Daoy (cell line): ENCODE results near the gene C10orf88. TPM values are rescaled to one million over a fixed set of nuclear protein-coding genes. Genes with fewer than 3 reads are reported as not detected.

Experiments
- DNase-seq: peaks from one replicate; pipeline ENCODE4 v3.0.0-alpha.2; 2015; ENCODE audit warnings: low read depth
- total RNA-seq: library from RNA; depleted of rRNA; stranded (reverse); fragments of >200 nt; shearing (Covaris generic); gene quantifications from 2 replicates; pipeline ENCODE4 v1.2.3, GENCODE V29; 2014; rRNA removed

C10orf88 gene, protein sequence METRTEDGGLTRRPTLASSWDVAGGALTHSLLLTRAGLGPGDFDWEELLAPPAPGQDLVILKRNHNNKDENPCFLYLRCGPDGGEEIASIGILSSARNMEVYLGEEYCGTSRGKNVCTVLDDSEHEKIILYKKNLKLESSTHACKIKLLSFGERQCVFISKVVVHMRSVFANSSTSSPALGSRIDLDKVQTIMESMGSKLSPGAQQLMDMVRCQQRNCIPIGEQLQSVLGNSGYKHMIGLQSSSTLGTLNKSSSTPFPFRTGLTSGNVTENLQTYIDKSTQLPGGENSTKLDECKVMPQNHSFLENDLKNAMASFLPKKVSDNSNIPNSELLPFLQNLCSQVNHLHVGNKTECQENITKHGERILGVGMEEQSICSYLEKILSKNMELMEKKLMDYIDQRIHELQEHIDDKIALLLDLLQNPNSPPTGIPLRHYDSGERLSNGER
- 4.1 and 6.7 TPM in 2 replicates for total RNA-seq

DNA sequence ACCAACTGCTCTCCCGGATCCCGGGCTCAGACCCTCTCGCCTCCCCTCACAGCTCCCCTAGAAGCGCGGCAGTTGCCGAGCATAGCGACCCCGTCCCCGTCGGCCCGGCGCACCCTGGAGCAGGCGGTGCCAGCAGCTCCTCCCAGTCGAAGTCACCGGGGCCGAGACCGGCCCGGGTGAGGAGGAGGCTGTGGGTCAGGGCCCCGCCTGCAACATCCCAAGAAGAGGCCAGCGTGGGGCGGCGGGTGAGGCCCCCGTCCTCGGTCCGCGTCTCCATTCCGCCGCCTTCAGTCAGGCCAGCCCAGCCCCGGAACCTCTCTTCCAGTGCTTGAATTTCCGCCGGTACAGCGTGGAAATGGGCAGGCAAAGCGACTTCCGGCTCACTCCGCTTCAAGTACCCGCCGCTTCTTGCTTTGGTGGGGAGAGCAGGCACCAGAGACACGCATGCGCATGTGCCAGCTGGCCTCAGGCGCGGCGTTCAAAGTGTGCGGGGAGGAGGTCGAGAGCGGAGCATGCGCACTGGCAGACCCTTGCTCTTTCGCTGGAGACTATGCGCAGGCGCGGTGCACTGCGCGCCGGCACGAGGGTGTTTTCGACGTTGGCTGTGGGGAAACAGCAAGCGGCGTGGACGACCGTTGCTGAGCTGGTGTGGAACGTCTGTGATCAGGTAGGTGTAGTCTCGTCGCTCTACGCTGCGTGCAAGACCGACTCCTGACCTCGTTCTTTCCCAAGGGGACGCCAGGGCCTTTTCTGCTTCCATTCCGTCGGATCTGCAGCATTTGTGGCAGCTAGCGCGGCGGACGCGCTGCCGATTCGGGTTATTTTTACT, at the start of gene C10orf88:
TSS of gene C10orf88 (minus strand) at position 326 of the 829 bp plus-strand sequence. CDS start at position 277, 49 bp downstream.
- DNase-seq = peak; percentile 98

DNA sequence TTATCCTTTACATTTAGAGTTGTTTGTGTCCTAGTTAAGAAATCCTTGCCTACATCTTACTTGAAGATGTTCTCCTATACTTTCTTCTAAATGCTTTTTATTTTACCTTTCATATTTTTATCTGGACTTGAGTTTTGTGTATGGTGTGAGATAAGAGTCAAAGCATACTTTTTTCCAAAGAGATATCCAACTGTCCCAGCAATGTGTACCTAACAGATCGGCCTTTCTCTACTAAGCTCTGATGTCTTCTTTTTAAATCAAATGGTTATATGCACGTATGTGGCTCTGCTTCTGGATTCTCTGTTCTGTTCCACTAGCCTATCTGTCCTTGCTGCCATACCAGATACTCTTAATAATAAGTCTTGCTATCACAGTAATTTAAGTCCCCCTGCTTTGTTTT, 47.3 kb upstream of the C10orf88 start:
- no peak for DNase-seq

DNA sequence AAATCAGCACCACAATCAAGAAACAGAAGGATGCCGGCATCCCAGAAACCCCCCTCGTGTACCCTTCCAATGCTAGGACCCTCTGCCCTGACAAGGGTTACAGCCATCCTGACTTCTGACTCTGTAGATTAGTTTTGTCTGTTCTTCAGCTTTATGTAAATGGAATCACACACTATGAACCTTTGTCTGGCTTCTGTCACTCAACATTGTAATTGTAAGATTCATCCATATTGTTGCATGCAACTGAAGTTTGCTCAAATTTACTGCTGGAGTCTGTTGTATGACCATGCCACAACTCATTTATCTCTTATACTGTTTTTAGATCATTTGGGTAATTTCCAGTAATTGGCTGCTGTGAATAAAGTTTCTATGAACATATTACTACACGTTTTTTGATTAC, 46.1 kb upstream of the C10orf88 start:
- no peak for DNase-seq

DNA sequence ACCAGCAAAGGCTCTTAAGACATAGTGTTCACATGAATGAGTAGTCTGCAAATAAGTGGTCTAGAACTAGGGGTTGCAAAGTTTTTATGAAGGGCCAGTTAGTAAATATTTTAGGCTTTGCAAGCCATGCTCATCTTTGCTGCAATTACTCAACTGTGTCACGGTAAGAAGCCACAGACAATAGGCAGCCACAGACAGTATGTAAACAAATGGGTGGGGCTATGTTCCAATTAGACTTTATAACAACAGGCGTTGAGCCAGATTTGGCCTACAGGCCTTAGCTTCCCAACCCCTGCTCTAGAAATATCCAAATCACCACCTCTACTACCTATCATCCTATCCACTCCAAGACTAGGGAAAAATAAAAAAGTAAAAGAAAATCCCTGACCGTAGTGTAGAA, 45.3 kb upstream of the C10orf88 start:
- DNase-seq = no peak

DNA sequence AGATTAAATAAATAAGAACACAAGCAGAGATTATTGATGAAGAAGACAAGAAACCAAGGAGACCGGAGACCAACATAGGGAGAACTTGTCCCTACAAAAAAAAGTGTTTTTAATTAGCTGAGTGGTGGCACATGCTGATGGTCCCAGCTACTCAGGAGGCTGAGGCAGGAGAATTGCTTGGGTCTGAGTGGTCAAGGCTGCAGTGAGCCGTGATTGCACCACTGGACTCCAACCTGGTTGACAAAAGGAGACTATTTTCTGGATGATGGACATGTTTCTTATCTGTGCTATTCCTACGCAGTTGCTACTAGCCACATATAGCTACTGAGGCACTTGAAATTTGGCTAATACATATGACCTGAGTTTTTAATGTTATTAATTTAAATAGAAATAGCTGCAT, 44.9 kb upstream of the C10orf88 start:
- DNase-seq = no peak

DNA sequence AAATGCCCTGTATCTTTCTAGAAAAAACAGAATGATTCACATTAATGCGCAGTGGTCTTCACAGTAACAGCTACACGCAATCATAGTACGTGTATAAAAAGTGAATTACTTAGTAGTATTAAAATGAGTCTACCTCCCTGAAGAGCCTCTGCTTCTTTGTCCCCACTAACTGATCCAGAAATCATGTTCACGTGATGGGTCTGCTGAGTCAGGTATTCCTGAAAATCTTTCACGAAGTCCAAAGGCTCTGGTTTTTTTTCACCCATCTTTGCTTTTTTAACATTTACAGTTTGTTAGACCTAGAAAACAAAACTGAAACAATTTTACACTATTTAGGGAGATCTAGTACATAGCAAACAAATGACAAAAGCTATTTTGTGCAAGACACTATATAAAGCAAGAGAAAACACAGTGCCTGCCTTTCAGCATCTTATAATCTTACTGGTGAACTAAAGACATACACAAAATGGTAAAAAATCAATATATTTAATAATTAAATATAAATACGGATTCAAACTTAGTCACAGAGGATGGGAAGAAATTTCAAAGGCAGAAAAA, 44.4 kb upstream of the C10orf88 start:
- no peak for DNase-seq

DNA sequence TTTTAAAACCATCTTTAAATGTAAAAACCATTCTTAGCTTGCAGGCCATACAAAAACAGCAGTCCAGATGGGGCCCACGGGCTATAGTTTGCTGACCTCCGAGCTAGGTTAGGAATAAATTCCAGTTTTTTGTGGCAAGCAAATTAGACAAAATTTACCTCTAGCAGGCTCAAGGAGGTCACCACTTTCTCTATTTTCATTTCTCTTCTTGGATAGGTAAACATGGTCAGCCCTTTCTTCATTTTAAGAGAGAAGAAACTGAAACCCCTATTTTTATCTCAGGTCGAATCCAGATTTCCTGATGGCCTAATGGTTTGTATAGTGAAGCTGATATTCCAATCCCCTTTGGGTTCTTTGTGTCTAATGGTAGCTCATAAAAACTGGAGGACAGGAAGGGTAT, 43.8 kb upstream of the C10orf88 start:
- no peak for DNase-seq

DNA sequence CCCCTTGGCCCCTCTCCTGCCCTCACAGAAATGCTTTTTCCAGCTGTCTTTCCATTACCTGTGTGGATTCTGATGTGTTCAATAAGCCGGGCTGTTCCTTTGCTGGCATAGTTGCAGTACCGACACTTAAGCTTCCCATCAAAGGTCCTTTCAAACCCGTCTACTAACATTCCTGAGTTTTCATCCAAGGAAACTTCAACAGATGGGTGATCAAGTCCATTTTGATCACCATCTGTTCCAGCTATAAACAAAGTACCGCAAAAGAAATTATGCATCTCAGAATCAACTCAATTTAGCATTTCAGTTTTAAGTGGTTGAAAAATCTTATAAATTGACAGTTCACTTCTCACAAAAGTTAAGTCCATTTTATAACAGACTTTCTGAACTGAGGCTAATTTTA, 41.9 kb upstream of the C10orf88 start:
- DNase-seq = no peak

DNA sequence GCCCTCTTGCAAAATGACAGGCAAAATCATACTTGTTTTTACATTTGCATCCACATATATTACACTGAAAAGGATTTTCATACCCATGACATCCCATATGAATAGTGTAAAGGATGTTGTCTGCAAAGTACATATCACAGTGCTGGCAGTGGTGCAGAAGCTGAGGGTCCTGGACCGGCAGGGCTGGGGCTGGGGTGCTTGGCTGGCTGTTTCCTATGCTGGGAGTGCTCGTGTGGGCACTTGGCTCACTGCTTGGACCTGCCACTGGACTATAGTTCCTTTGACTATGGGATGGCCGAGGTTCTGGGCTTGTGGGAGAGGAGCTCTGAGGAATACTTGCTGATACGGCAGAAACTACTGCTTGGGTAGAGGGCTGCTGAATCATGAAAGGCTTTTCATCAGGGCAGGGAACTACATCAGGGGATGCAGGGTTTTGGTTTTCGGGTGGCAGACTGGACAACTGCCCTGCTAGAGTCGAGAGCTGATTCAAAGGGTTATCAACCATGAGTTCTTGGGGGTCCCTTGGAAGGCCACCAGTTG, 39.8 kb upstream of the C10orf88 start:
- no peak for DNase-seq

DNA sequence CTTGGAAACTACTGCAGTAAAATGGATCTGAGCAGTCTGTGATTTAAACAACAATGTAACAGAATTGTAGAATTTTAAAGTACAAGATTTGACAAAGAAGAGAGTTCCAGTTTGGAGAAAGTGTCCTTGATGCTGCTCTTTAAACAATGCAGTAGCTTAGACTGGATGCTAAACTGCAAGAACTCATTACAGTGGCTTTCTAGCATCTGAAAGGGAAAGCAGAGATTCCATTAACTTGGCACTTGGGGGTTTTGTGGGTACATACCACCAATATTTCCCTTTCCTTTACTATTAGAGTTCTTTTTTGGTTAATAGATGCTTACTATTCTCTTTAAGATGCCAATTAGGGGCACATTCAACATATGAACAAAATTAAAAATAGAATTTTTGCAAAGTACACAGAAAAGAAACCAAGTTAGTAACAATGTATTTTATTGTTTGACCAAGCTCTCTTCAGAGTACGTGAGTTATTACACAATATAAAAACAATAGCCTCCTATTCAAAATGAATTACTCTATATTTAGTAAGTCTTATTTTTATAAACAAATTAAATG, 38.1 kb upstream of the C10orf88 start:
- no peak for DNase-seq

DNA sequence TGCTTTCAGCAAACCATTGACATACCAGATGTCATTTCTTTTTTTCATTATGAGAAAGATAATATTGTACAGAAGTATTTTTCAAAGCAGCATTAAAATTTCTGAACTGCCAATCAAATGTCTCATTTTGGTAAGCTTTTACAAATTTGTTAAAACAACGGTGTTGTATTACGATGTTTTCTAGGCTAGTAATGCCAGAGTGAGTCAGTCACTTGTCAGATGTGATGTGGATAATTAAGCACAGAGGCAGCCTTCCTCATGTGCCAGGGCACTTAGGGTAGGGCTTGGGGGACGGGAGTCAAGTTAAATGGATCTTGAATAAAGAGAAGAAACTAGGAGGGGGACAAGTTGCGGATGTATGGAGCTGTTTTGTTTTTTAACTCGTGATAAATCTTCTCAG, 36.3 kb upstream of the C10orf88 start:
- peak; percentile 45 for DNase-seq

DNA sequence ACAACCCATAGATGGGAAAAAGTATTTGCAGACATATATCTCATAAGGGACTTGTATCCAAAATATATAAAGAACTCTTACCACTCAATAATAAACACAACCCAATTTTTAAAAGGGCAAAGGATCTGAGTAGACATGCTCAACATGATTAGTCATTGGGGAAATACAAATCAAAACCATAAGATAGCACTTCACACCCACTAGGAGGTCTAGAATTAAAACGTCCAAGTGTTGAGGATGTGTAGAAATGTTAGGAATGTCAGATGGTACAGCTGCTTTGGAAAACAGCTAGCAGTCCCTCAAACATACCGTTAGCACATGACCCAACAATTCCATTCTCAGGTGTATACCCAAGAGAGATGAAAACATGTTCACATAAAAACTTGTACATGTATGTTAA, 34.5 kb upstream of the C10orf88 start:
- peak; percentile 11 for DNase-seq

DNA sequence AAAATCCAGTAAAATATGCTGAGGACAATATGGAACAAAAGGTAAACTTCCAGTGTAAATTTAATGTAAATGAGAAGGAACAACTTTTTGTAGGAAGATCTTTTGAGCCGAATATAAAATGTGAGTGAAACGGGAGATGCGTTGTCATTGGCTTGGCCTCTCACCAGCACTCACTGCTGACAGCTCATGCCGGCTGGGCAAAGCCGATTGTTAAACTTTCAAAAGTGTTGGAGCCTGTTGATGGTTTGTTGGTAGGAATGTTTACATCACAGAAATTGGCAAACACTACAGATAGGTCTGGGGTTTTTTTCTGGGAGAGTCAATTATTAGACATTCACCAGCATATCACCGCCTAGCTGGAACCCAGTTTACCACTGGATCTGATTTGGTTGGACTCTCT, 32.3 kb upstream of the C10orf88 start:
- no peak for DNase-seq

DNA sequence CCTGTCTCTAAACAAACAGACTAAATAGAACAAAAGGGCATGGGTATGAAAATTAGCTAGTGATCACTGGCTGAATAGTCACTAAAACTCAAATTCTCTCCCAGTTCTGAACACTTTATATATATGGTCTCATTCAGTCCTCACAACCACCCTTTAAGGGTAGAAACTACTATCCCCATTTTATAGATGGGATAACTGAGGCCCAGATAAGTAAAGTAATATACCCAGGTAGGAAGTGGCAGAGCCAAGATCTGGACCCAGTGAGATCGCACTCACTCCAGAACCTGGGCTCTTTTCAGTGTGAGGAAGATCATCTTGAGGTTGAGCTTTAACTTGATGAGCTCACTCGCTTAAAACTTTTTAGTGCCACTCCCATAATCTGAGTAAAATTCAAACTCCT, 30.7 kb upstream of the C10orf88 start:
- no peak for DNase-seq

DNA sequence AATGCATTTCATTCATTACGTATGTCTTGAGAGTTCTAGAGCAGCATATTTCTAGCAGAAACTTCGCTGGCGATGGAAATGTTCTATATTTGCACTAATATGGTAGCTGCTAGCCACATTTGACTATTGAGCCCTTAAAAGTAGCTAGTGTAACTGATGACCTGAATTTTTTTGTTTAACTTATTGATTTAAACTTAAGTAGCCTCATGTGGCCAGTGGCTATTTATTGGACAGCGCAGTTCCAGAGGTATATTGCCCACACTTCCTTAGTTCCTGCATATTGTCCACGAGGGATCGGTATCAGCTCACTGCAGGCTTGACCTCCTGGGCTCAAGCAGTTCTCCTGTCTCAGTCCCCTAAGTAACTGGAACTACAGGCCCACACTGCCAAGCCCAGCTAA, 29.9 kb upstream of the C10orf88 start:
- DNase-seq = no peak

DNA sequence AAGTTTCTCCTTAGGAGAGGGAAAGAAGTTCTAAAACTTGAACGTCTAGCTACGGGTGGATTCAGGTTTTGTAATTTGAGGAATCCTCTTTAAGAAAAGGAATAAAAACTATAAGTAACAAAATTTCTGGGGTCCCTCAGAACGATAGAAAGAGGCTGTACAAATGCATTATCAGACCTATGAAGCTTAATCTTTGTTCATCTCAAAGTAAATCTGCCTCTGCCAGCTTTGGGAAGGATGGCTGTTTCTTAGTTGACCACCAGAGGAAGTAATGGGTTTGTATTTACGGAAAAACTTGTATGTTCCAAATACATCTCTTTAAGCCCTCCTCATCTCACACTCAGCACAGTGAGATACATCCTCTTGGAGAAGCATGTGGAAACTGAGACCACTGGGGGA, 27.0 kb upstream of the C10orf88 start:
- no peak for DNase-seq

DNA sequence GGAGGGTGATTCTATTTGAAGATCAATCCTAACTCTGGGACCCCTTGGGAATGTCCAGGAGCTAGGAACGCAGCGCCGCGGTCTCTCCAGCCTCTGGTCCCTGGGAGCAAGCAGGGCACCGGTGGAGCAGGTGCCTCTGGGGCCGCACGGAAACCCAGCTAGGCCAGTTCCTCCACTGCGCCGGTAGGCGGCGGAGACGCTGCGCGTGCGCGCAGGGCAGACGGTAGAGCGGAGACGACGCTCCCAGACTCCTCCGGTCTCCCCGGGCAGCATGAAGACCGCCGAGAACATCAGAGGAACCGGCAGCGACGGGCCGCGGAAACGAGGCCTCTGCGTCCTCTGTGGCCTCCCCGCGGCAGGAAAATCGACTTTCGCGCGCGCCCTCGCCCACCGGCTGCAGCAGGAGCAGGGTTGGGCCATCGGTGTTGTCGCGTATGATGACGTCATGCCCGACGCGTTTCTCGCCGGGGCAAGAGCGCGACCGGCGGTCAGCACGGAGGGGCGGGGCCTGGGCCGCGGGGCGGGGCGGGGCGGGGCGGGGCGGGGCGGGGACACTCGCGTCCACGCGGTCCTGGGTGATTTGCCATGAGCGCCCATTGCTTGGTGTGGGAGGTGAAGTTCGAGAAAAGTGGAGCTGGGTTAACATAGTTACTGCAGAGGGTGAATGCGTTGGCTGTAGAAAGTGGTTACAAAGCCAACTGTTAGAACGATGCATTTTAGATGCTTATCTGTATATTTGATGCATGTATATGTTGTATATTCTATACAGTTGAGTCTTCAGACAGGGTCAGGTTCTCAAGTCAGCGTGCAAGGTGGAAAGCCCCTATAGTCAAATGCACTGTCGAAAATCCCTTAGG, 26.4 kb upstream of the C10orf88 start, which contains the start of gene PSTK:
TSS of gene PSTK (plus strand) at position 193 of the 857 bp plus-strand sequence. CDS start at position 272, 79 bp downstream.
- DNase-seq = peak; percentile 89

DNA sequence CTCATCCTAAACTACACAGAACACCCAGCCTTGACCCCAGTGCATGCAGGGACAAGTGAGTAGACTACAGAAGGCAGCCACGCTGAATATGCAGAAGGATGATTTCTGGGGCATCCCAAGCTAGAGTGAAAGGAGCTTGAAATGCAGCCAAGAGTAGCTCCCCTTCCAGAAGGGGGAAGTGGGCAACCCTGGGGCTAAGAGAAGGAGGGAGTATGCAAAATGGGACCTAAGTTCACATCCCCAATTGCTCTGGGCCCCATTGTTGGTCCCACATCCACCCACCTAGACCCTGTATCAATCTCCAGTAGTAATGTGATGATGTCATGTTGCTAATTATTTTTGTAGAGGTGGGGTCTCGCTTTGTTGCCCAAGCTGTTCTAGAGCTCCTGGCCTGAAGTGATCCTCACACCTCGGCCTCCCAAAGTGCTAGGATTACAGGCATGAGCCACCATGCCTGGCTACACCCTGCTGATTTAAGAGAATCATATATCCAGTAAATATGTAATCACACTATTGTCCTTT, 20.6 kb upstream of the C10orf88 start:
- DNase-seq = no peak

DNA sequence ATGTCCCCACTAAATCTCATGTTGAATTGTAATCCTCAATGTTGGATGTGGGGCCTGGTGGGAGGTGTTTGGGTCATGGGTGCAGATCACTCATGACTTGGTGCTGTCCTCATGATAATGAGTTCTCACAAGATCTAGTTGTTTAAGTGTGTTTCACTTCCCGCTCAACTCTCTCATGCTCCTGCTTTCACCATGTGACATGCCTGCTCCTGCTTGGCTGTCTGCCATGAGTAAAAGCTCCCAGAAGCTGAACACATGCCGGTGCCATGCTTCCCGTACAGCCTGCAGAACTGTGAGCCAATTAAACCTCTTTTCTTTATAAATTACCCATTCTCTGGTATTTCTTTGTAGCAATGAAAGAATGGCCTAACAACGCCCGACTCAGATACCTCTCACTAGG, 20.0 kb upstream of the C10orf88 start:
- no peak for DNase-seq

DNA sequence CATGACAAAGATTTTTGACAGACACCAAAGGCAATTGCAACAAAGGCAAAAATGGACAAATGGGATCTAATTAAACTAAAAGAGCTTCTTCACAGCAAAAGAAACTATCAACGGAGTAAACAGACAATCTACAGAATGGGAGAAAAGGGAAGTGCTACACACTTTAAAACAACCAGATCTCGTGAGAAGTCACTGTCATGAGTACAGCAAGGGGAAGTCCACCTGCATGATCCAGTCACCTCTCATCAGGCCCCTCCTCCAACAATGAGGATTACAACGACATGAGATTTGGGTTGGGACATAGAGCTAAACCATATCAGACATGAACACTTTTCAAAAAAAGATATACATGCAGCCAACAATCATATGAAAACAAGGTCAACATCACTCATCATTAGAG, 14.7 kb upstream of the C10orf88 start:
- no peak for DNase-seq

DNA sequence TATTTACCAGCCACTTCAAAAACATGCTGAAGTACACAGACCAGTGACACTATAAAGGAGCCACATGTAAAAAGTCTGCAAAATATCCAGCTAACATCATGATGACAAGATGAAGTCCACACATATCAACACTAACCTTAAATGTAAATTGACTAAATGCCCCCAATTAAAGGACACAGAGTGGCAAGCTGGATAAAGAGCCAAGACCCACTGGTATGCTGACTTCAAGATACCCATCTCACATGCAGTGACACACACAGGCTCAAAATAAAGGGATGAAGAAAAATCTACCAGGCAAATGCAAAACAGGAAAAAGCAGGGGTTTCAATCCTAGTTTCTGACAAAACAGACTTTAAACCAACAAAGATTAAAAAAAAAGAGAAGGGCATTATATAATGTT, 12.9 kb upstream of the C10orf88 start:
- no peak for DNase-seq
